SK-N-SH treated with all-trans-retinoic acid at 6 μM for 48 hours (cell line): ENCODE measurements around the gene HPCAL4.

Experiments
- BACH2 ChIP-seq: fragments of 250-450 bp; sonication (Bioruptor Pico); IDR thresholded peaks from 2 replicates; pipeline ENCODE4 v1.9.0; 2021; ENCODE audit warnings: mild to moderate bottlenecking, borderline replicate concordance
- ESRRG ChIP-seq: fragments of 250-450 bp; sonication (Bioruptor Pico); IDR thresholded peaks from 2 replicates; pipeline ENCODE4 v1.6.1; 2021; ENCODE audit warnings: mild to moderate bottlenecking
- OSR1 ChIP-seq: fragments of 250-450 bp; sonication (Bioruptor Pico); IDR thresholded peaks from 2 replicates; pipeline ENCODE4 v1.8.0; 2022; ENCODE audit warnings: moderate library complexity, mild to moderate bottlenecking, inconsistent platforms
- PPARA ChIP-seq: fragments of 250-450 bp; sonication (Bioruptor Pico); IDR thresholded peaks from 2 replicates; pipeline ENCODE4 v1.5.0; 2020; ENCODE audit warnings: mild to moderate bottlenecking, borderline replicate concordance
- RARB ChIP-seq: fragments of 250-450 bp; sonication (Bioruptor Pico); IDR thresholded peaks from 2 replicates; pipeline ENCODE4 v1.8.0; 2021; ENCODE audit warnings: mild to moderate bottlenecking, moderate library complexity
- TF ChIP-seq, protein P1 (sequence below): fragments of 250-450 bp; sonication (Bioruptor Pico); IDR thresholded peaks from 2 replicates; pipeline ENCODE4 v1.5.1; 2020; ENCODE audit warnings: low read depth, mild to moderate bottlenecking, moderate library complexity

DNA sequence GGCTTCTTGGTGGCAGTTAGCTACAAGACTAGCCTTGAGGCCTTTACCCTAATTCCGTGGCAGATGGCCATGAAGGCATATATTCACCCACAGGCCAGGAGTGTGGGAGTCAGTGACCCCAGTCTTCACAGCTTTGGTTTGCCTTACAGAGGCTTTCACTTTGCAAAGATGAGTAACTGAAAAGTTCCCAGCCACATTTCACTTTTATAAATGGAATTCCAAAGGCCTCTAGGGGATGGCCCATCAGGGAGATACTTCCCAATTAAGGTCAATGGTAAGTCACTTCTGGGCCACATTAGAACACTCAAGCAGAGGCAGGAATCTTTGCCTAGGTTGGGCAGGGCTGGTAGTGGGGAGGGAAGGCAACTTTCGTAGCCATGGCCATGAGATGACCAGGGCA is 38.7 kb downstream of the HPCAL4 start:
- TF ChIP-seq RARB (no peak), OSR1 (CRISPR knock-in tag) (no peak), PPARA (CRISPR knock-in tag) (no peak), ESRRG (CRISPR knock-in tag) (no peak), BACH2 (CRISPR knock-in tag) (no peak)
- TF ChIP-seq, protein P1, sequence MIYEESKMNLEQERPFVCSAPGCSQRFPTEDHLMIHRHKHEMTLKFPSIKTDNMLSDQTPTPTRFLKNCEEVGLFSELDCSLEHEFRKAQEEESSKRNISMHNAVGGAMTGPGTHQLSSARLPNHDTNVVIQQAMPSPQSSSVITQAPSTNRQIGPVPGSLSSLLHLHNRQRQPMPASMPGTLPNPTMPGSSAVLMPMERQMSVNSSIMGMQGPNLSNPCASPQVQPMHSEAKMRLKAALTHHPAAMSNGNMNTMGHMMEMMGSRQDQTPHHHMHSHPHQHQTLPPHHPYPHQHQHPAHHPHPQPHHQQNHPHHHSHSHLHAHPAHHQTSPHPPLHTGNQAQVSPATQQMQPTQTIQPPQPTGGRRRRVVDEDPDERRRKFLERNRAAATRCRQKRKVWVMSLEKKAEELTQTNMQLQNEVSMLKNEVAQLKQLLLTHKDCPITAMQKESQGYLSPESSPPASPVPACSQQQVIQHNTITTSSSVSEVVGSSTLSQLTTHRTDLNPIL (CRISPR knock-in tag) = no peak
